Stimulated activated CD4-positive, alpha-beta T cell treated with anti-CD3 and anti-CD28 coated beads, Interleukin-2, amount 100 ng/mL, for 4 hours (primary cell): Measurements from ENCODE around the gene NOXA1.
A peak's percentile ranks its signal among the peaks of the same experiment; 100 is the strongest.
"Not testable (repeated sequence)": the region's sequence is repeated elsewhere in the genome, so short reads cannot be mapped to it uniquely, and the experiment has no call there.

Source experiments
- DNase-seq: peaks from one replicate; pipeline ENCODE4 v3.0.0-alpha.2; 2020; ENCODE audit warnings: low read depth

Gene NOXA1

GRCh38 chr9:137439158-137439714 is 16.0 kb downstream of the NOXA1 start:
- no peak for DNase-seq

GRCh38 chr9:137441289-137441934 is 18.2 kb downstream of the NOXA1 start, which contains the start of gene ENTPD8:
TSS of gene ENTPD8 (minus strand) at chr9:137441357. CDS start at chr9:137438285, 3,072 bp downstream.
- no peak for DNase-seq

GRCh38 chr9:137441935-137442321 is 18.7 kb downstream of the NOXA1 start:
- DNase-seq: no peak

GRCh38 chr9:137444106-137444790 is 21.1 kb downstream of the NOXA1 start:
- DNase-seq: no peak

- DNase-seq: peak; percentile 83
Observed at GRCh38 chr9:137445275-137445807, 22.1 kb downstream of the NOXA1 start.

- DNase-seq: no peak
Observed at GRCh38 chr9:137445930-137446431, 22.8 kb downstream of the NOXA1 start.

- DNase-seq: no peak
Observed at GRCh38 chr9:137446851-137447471, 23.8 kb downstream of the NOXA1 start.

- no peak for DNase-seq
Observed at GRCh38 chr9:137447722-137448601, 24.8 kb downstream of the NOXA1 start.

GRCh38 chr9:137448602-137448962 is 25.4 kb downstream of the NOXA1 start:
- DNase-seq: no peak

- no peak for DNase-seq
Observed at GRCh38 chr9:137449081-137449844, 26.1 kb downstream of the NOXA1 start.

- peak; percentile 74 for DNase-seq
Observed at GRCh38 chr9:137449931-137450538, 26.8 kb downstream of the NOXA1 start.

- peak; percentile 49 for DNase-seq
Observed at GRCh38 chr9:137450539-137451222, 27.5 kb downstream of the NOXA1 start.

GRCh38 chr9:137451264-137452005 is 28.2 kb downstream of the NOXA1 start:
- not testable (repeated sequence) for DNase-seq

- no peak for DNase-seq
Observed at GRCh38 chr9:137452006-137452760, 29.0 kb downstream of the NOXA1 start.

GRCh38 chr9:137452761-137453642 is 29.8 kb downstream of the NOXA1 start:
- no peak for DNase-seq

GRCh38 chr9:137453643-137454081 is 30.5 kb downstream of the NOXA1 start:
- peak; percentile 46 for DNase-seq

GRCh38 chr9:137454145-137454596 is 31.0 kb downstream of the NOXA1 start:
- no peak for DNase-seq
